Testis (tissue), 2 donors: ENCODE measurements around the gene IFITM10.

Source experiments
- CTCF ChIP-seq, 3 experiments: fragments of 450-650 bp in 2 of 3; fragments of 200-600 bp in 1 of 3; sonication (generic) in 1 of 3; IDR thresholded peaks; one replicate each; pipeline ENCODE4 v1.5.1; 2016 to 2019; ENCODE audit warnings: antibody characterized with exemption in 3 of 3, mild to moderate bottlenecking in 2 of 3, moderate library complexity in 1 of 3
- POLR2A ChIP-seq: fragments of 450-650 bp; IDR thresholded peaks from one replicate; pipeline ENCODE4 v1.6.1; 2017; ENCODE audit warnings: antibody characterized with exemption, mild to moderate bottlenecking, moderate library complexity

GRCh38 chr11:1765871-1766718 lies 15.7 kb upstream of the IFITM10 start:
- TF ChIP-seq CTCF (IDR thresholded peaks at IDR 0.05) = no peak
- no peak for TF ChIP-seq POLR2A
